OCI-LY3 (cell line): ENCODE data around the gene FAT1.

Source experiments
- CTCF ChIP-seq: fragments of 200-600, 300-600 bp; sonication (generic); IDR thresholded peaks from 2 replicates; pipeline ENCODE4 v1.5.1; 2014; ENCODE audit warnings: antibody characterized with exemption, low read length, low read depth
- EZH2phosphoT487 ChIP-seq: fragments of 200-600 bp; shearing (Covaris generic); IDR thresholded peaks from 2 replicates; pipeline ENCODE4 v1.6.1; 2018; ENCODE audit warnings: antibody characterized with exemption, mixed run types, low read depth

GRCh38 chr4:186622788-186623464, 100.7 kb downstream of the FAT1 start:
- no peak for TF ChIP-seq CTCF
- no peak for TF ChIP-seq EZH2phosphoT487
